ENCODE measurements around the gene PDE6H. TPM values are rescaled to one million over a fixed set of nuclear protein-coding genes. Genes with fewer than 3 reads are reported as not detected.

The PDE6H gene
- total and polyA plus RNA-seq, 2 experiments from 2014 or later = not detected

GRCh38 chr12:14950982-14951746, 21.7 kb upstream of the PDE6H start:
- H3K27ac ChIP-seq = no peak overlapping the region
- DNase-seq (ENCODE audit: low read depth in 1 of 2, low spot score in 1 of 2) = peak; percentile 69 to 75

GRCh38 chr12:14951851-14952250, 21.0 kb upstream of the PDE6H start:
- Histone ChIP-seq H3K4me3 (no peak overlapping the region), H3K9me3 (ENCODE audit: low read depth) (no peaks in the 10 kb centered on the region), H3K27ac (no peak overlapping the region), H3K4me1 (ENCODE audit: low read depth) (peaks cover 26% of the 10 kb centered on the region), H3K27me3 (no peaks in the 10 kb centered on the region), H3K36me3 (no peaks in the 10 kb centered on the region)
- DNase-seq (ENCODE audit: low read depth in 1 of 2, low spot score in 1 of 2) = no peak
- no peak for TF ChIP-seq CTCF (IDR thresholded peaks at IDR 0.05; ENCODE audit: low read depth, low read length)

More at GRCh38 chr12:14950982-14951746, 21.7 kb upstream of the PDE6H start:
- peaks cover 26% of the 10 kb centered on the region for H3K4me1 ChIP-seq (ENCODE audit: low read depth)
- no peaks in the 10 kb centered on the region for H3K27me3 ChIP-seq
- H3K9me3 ChIP-seq (ENCODE audit: low read depth) = no peaks in the 10 kb centered on the region
- no peak overlapping the region for H3K4me3 ChIP-seq
- no peaks in the 10 kb centered on the region for H3K36me3 ChIP-seq
- TF ChIP-seq CTCF (IDR thresholded peaks at IDR 0.05; ENCODE audit: low read depth, low read length) = no peak

GRCh38 chr12:14952299-14952921, 20.4 kb upstream of the PDE6H start:
- peaks cover 26% of the 10 kb centered on the region for H3K4me1 ChIP-seq (ENCODE audit: low read depth)
- no peak overlapping the region for H3K4me3 ChIP-seq
- peak in 1 of 2 donors; percentile 95 for DNase-seq (ENCODE audit: low read depth in 1 of 2, low spot score in 1 of 2)
- TF ChIP-seq CTCF (IDR thresholded peaks at IDR 0.05; ENCODE audit: low read depth, low read length) = no peak
- no peaks in the 10 kb centered on the region for H3K36me3 ChIP-seq
- no peak overlapping the region for H3K27ac ChIP-seq
- no peaks in the 10 kb centered on the region for H3K27me3 ChIP-seq
- H3K9me3 ChIP-seq (ENCODE audit: low read depth) = no peaks in the 10 kb centered on the region

- H3K4me1 ChIP-seq (ENCODE audit: low read depth) = peaks cover 18% of the 10 kb centered on the region
- no peak for DNase-seq (ENCODE audit: low read depth in 1 of 2, low spot score in 1 of 2)
- TF ChIP-seq CTCF (IDR thresholded peaks at IDR 0.05; ENCODE audit: low read depth, low read length) = no peak
- H3K9me3 ChIP-seq (ENCODE audit: low read depth) = no peaks in the 10 kb centered on the region
- H3K27ac ChIP-seq = no peak overlapping the region
- no peaks in the 10 kb centered on the region for H3K27me3 ChIP-seq
- no peaks in the 10 kb centered on the region for H3K36me3 ChIP-seq
- no peak overlapping the region for H3K4me3 ChIP-seq
Observed at GRCh38 chr12:14953752-14954151, 19.1 kb upstream of the PDE6H start.

- H3K27me3 ChIP-seq = no peaks in the 10 kb centered on the region
- no peaks in the 10 kb centered on the region for H3K36me3 ChIP-seq
- no peaks in the 10 kb centered on the region for H3K9me3 ChIP-seq (ENCODE audit: low read depth)
- TF ChIP-seq CTCF (IDR thresholded peaks at IDR 0.05; ENCODE audit: low read depth, low read length) = no peak
- H3K27ac ChIP-seq = no peak overlapping the region
- no peak for DNase-seq (ENCODE audit: low read depth in 1 of 2, low spot score in 1 of 2)
- H3K4me3 ChIP-seq = no peak overlapping the region
- H3K4me1 ChIP-seq (ENCODE audit: low read depth) = peaks cover 12% of the 10 kb centered on the region
Observed at GRCh38 chr12:14954269-14954668, 18.6 kb upstream of the PDE6H start.

Measured in cardiac muscle cell (in vitro differentiated cells and primary cell).